ENCODE data around the gene OR8G1. TPM values are rescaled to one million over a fixed set of nuclear protein-coding genes. Genes with fewer than 3 reads are reported as not detected.

The OR8G1 gene
- total RNA-seq, 1 experiment from 2014 or later: not detected

- H3K27me3 ChIP-seq (ENCODE audit: insufficient read depth, low read length): no peaks in the 10 kb centered on the region
- H3K23ac ChIP-seq (ENCODE audit: insufficient read length, low read depth, low read length): no peak overlapping the region
- no peak overlapping the region for H4K5ac ChIP-seq (ENCODE audit: insufficient read length, low read depth, low read length)
- no peak overlapping the region for H2BK15ac ChIP-seq (ENCODE audit: low read depth, low read length)
- 0 out of 2 replicates have a peak, but pooled peaks cover 2% of the 10 kb centered on the region for H3K79me2 ChIP-seq (ENCODE audit: insufficient read depth, low read length)
- Mint-ChIP-seq H3K27ac (no peak overlapping the region), H3K4me3 (no peak overlapping the region), H3K27me3 (ENCODE audit: low read depth) (peaks cover 6% of the 10 kb centered on the region; the same call in 1 of the 2 replicates), H3K36me3 (ENCODE audit: insufficient read depth in 1 of 3, low read depth in 3 of 3) (no peaks in the 10 kb centered on the region), H3K9me3 (no peaks in the 10 kb centered on the region), H3K4me1 (peaks cover 3% of the 10 kb centered on the region in 2 experiments; a peak in 3 of 4 replicates)
- no peak overlapping the region for H3K56ac ChIP-seq (ENCODE audit: insufficient read length, low read depth, low read length)
- no peak overlapping the region for H4K8ac ChIP-seq (replicated peaks; ENCODE audit: insufficient read length, low read depth, low read length)
- no peak overlapping the region for H2AK5ac ChIP-seq (ENCODE audit: insufficient read length, low read length)
- no peaks in the 10 kb centered on the region for H3K9me3 ChIP-seq (ENCODE audit: control insufficient read depth, low read depth, low read length)
- no peaks in the 10 kb centered on the region for H4K20me1 ChIP-seq (ENCODE audit: control insufficient read depth, insufficient read depth, insufficient read length)
- H2BK12ac ChIP-seq (ENCODE audit: insufficient read length, low read depth, low read length): no peak overlapping the region
- H3K4me1 ChIP-seq (ENCODE audit: insufficient read depth, low read length): no peaks in the 10 kb centered on the region
- TF ChIP-seq CTCF (conservative IDR thresholded peaks at IDR 0.05): no peak
- H3K79me1 ChIP-seq (ENCODE audit: insufficient read depth, low read depth, low read length, poor library complexity, severe bottlenecking): no peaks in the 10 kb centered on the region
- H3T11ph ChIP-seq (ENCODE audit: low read length): no peak overlapping the region
- no peak overlapping the region for H3K4me2 ChIP-seq (ENCODE audit: insufficient read depth, insufficient read length, low read length)
- no peak overlapping the region for H3K18ac ChIP-seq (ENCODE audit: insufficient read length, low read depth, low read length)
- no peak overlapping the region for H2BK120ac ChIP-seq (ENCODE audit: low read depth, low read length, poor library complexity, severe bottlenecking)
- no peak overlapping the region for H2BK5ac ChIP-seq (ENCODE audit: insufficient read length, low read length)
- no peak overlapping the region for H2BK20ac ChIP-seq (ENCODE audit: low read depth, low read length, poor library complexity, severe bottlenecking)
- H3K23me2 ChIP-seq (ENCODE audit: insufficient read length, low read depth, low read length, poor library complexity, severe bottlenecking): no peaks in the 10 kb centered on the region
- H3K27ac ChIP-seq (ENCODE audit: insufficient read length, low read depth, low read length): no peak overlapping the region
- no peak overlapping the region for H2AFZ ChIP-seq (ENCODE audit: low read length)
- H3K14ac ChIP-seq (ENCODE audit: insufficient read depth, low read length): no peak overlapping the region
- no peak for DNase-seq
- no peak overlapping the region for H3K9ac ChIP-seq (ENCODE audit: extremely low read depth, insufficient read length, low read length)
- H3K4ac ChIP-seq (ENCODE audit: low read depth, low read length): no peak overlapping the region
- H4K91ac ChIP-seq (ENCODE audit: insufficient read length, low read depth, low read length): no peak overlapping the region
These were observed 29.6 kb upstream of the OR8G1 start for GRCh38 chr11:124211321-124211720.
